Stimulated activated CD4-positive, alpha-beta T cell treated with anti-CD3 and anti-CD28 coated beads, Interleukin-1b, Interleukin-23, amount 100 ng/mL, for 48 hours (primary cell): ENCODE measurements around the gene TMEM117.
"Not testable (repeated sequence)": the region's sequence is repeated elsewhere in the genome, so short reads cannot be mapped to it uniquely, and the experiment has no call there.

Experiments used
- DNase-seq: peaks from one replicate; pipeline ENCODE4 v3.0.0-alpha.2; 2020

Gene TMEM117

GRCh38 chr12:44031472-44032185 is 195.7 kb downstream of the TMEM117 start:
- no peak for DNase-seq

GRCh38 chr12:44034906-44035305 is 199.0 kb downstream of the TMEM117 start:
- no peak for DNase-seq

- DNase-seq: no peak
Observed at GRCh38 chr12:44036875-44037443, 201.1 kb downstream of the TMEM117 start.

- DNase-seq: no peak
Observed at GRCh38 chr12:44038411-44038810, 202.5 kb downstream of the TMEM117 start.

- DNase-seq: not testable (repeated sequence)
Observed at GRCh38 chr12:44044491-44044890, 208.6 kb downstream of the TMEM117 start.

GRCh38 chr12:44046732-44047417 is 211.0 kb downstream of the TMEM117 start:
- DNase-seq: no peak

GRCh38 chr12:44052554-44052953 is 216.7 kb downstream of the TMEM117 start:
- DNase-seq: no peak

- DNase-seq: no peak
Observed at GRCh38 chr12:44053549-44054127, 217.8 kb downstream of the TMEM117 start.

GRCh38 chr12:44054281-44054680 is 218.4 kb downstream of the TMEM117 start:
- no peak for DNase-seq

- DNase-seq: no peak
Observed at GRCh38 chr12:44058366-44058765, 222.5 kb downstream of the TMEM117 start.

- DNase-seq: no peak
Observed at GRCh38 chr12:44059476-44059875, 223.6 kb downstream of the TMEM117 start.

- no peak for DNase-seq
Observed at GRCh38 chr12:44063671-44064070, 227.8 kb downstream of the TMEM117 start.

GRCh38 chr12:44076871-44077270 is 241.0 kb downstream of the TMEM117 start:
- DNase-seq: no peak

- no peak for DNase-seq
Observed at GRCh38 chr12:44077294-44077693, 241.4 kb downstream of the TMEM117 start.

GRCh38 chr12:44078273-44078672 is 242.4 kb downstream of the TMEM117 start:
- no peak for DNase-seq

- no peak for DNase-seq
Observed at GRCh38 chr12:44088647-44089046, 252.8 kb downstream of the TMEM117 start.

GRCh38 chr12:44091948-44092606 is 256.2 kb downstream of the TMEM117 start:
- DNase-seq: no peak

- DNase-seq: no peak
Observed at GRCh38 chr12:44098786-44099185, 262.9 kb downstream of the TMEM117 start.

- DNase-seq: no peak
Observed at GRCh38 chr12:44099486-44099885, 263.6 kb downstream of the TMEM117 start.

- DNase-seq: no peak
Observed at GRCh38 chr12:44100264-44100663, 264.4 kb downstream of the TMEM117 start.

GRCh38 chr12:44101475-44101874 is 265.6 kb downstream of the TMEM117 start:
- DNase-seq: no peak

- no peak for DNase-seq
Observed at GRCh38 chr12:44114906-44115305, 279.0 kb downstream of the TMEM117 start.

- no peak for DNase-seq
Observed at GRCh38 chr12:44117337-44117736, 281.5 kb downstream of the TMEM117 start.
